HepG2 (cell line): ENCODE measurements around the gene CAST. TPM values are rescaled to one million over a fixed set of nuclear protein-coding genes. Genes with fewer than 3 reads are reported as not detected.

Experiments
- BHLHE40 ChIP-seq: IDR thresholded peaks from 2 replicates; pipeline ENCODE4 v1.6.1; 2011; ENCODE audit warnings: low read length, improper control_type of control experiment
- EP300 ChIP-seq, 3 experiments: sonication (generic) in 1 of 3; formaldehyde crosslinking in 1 of 3; IDR thresholded peaks; 2 replicates each; pipeline versions ENCODE4 v1.5.1 to v1.6.1; 2011 to 2020; ENCODE audit warnings: low read depth in 2 of 3, low read length in 2 of 3, borderline replicate concordance in 1 of 3, improper control_type of control experiment in 1 of 3, mild to moderate bottlenecking in 1 of 3, missing genetic modification reagents in 1 of 3, moderate library complexity in 1 of 3
- FIP1L1 ChIP-seq: fragments of 200-400 bp; formaldehyde crosslinking; IDR thresholded peaks from 2 replicates; pipeline ENCODE4 v1.6.1; 2018; ENCODE audit warnings: low read depth, mild to moderate bottlenecking, low read length, moderate library complexity, borderline replicate concordance; ENCODE audit not compliant: insufficient read depth
- HDAC2 ChIP-seq: sonication (generic); formaldehyde crosslinking; IDR thresholded peaks from 2 replicates; pipeline ENCODE4 v1.4.0; 2020; ENCODE audit warnings: missing genetic modification reagents
- HNRNPL ChIP-seq: fragments of 200-400 bp; formaldehyde crosslinking; IDR thresholded peaks from 2 replicates; pipeline ENCODE4 v1.6.1; 2017; ENCODE audit warnings: mild to moderate bottlenecking, low read depth, low read length
- HOXA3 ChIP-seq: sonication (generic); formaldehyde crosslinking; IDR thresholded peaks from 2 replicates; pipeline ENCODE4 v1.5.0; 2020; ENCODE audit warnings: missing genetic modification reagents
- KLF9 ChIP-seq: IDR thresholded peaks from 2 replicates; pipeline ENCODE4 v1.6.1; 2016; ENCODE audit warnings: low read depth
- NFAT5 ChIP-seq: sonication (generic); formaldehyde crosslinking; IDR thresholded peaks from 2 replicates; pipeline ENCODE4 v1.4.0; 2020; ENCODE audit warnings: missing genetic modification reagents
- RCOR2 ChIP-seq: IDR thresholded peaks from 2 replicates; pipeline ENCODE4 v1.6.1; 2016; ENCODE audit warnings: missing biosample characterization, missing genetic modification reagents
- ZMYM4 ChIP-seq: sonication (generic); formaldehyde crosslinking; IDR thresholded peaks from 2 replicates; pipeline ENCODE4 v1.8.1; 2023; ENCODE audit warnings: mild to moderate bottlenecking, missing genetic modification reagents
- ZNF121 ChIP-seq: sonication (generic); formaldehyde crosslinking; IDR thresholded peaks from 2 replicates; pipeline ENCODE4 v1.5.0; 2020; ENCODE audit warnings: mild to moderate bottlenecking, missing genetic modification reagents
- ZNF230 ChIP-seq: sonication (generic); formaldehyde crosslinking; IDR thresholded peaks from 2 replicates; pipeline ENCODE4 v1.4.0; 2020; ENCODE audit warnings: mild to moderate bottlenecking, missing genetic modification reagents
- ZNF263 ChIP-seq: sonication (generic); formaldehyde crosslinking; IDR thresholded peaks from 2 replicates; pipeline ENCODE4 v1.4.0; 2020; ENCODE audit warnings: missing genetic modification reagents
- ZNF570 ChIP-seq: sonication (generic); formaldehyde crosslinking; IDR thresholded peaks from 2 replicates; pipeline ENCODE4 v1.4.0; 2020; ENCODE audit warnings: mild to moderate bottlenecking, missing genetic modification reagents, borderline replicate concordance
- ZNF709 ChIP-seq: sonication (generic); formaldehyde crosslinking; IDR thresholded peaks from 2 replicates; pipeline ENCODE4 v1.5.0; 2020; ENCODE audit warnings: mild to moderate bottlenecking, missing genetic modification reagents
- ZNF737 ChIP-seq: sonication (generic); formaldehyde crosslinking; IDR thresholded peaks from 2 replicates; pipeline ENCODE4 v1.5.0; 2020; ENCODE audit warnings: missing genetic modification reagents, mild to moderate bottlenecking, borderline replicate concordance
- ZNF83 ChIP-seq: sonication (generic); formaldehyde crosslinking; IDR thresholded peaks from 2 replicates; pipeline ENCODE4 v1.4.0; 2020; ENCODE audit warnings: missing genetic modification reagents, mild to moderate bottlenecking, borderline replicate concordance
- ZXDC ChIP-seq: sonication (generic); formaldehyde crosslinking; IDR thresholded peaks from 2 replicates; pipeline ENCODE4 v1.5.0; 2020; ENCODE audit warnings: mild to moderate bottlenecking, missing genetic modification reagents
- polyA plus RNA-seq, 8 experiments: library from polyadenylated mRNA; depleted of rRNA in 3 of 8; stranded (reverse) in 7 of 8; unstranded in 1 of 8; fragments of >200 nt; fragmentation: Illumina TruSeq in 4 of 8; extraction: Trizol in 4 of 8; gene quantifications; 2 replicates each; pipeline versions ENCODE4 v1.2.1 to v1.2.3, GENCODE V29; 2011 to 2016; ENCODE audit warnings: low read depth in 4 of 8, missing spikeins in 1 of 8, mixed read lengths in 1 of 8; ENCODE audit not compliant: insufficient read depth in 1 of 8
- total RNA-seq, 5 experiments: library from RNA; depleted of rRNA; stranded (reverse); fragments of >200 nt; fragmentation: Illumina TruSeq; extraction: Trizol; gene quantifications; 2 replicates each; pipeline ENCODE4 v1.2.3, GENCODE V29; 2016; ENCODE audit warnings: low read depth in 1 of 5
- TF ChIP-seq, protein P1 (sequence below): sonication (generic); formaldehyde crosslinking; IDR thresholded peaks from 2 replicates; pipeline ENCODE4 v1.8.0; 2022; ENCODE audit warnings: mild to moderate bottlenecking, missing genetic modification reagents; ENCODE audit not compliant: insufficient replicate concordance
- TF ChIP-seq, protein P2 (sequence below): IDR thresholded peaks from 2 replicates; pipeline ENCODE4 v1.6.1; 2018; ENCODE audit warnings: missing genetic modification reagents

Gene CAST
- total and polyA plus RNA-seq, 2 of the 13 experiments (the other 11 are each of a cell fraction or from before 2014, with no cell fraction given), result 42.1 to 67.6 TPM

DNA sequence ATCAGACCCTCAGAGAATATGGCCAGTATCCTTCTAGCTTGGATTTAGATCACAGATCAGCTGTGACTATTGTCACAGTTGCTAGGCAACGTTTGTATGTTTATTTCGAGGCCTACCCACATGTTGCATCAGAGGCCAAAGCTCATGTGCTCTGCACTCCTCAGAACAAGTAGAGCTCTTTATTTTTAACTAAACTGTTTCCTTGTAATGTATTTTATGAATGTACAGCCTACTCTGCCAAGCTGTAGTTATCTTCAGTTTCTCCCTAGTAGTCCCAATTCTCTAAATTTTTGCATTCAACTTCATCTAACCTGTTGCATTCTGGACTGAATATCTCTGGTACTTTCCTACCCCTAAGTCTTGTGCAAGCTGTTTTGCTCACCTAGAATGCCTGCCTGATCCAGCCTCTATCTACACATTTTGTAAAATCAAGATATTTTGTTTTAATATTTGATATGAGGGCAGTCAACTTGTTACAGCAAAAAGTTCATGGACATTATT is 52.8 kb downstream of the CAST start (continued):
- TF ChIP-seq EP300 (IDR thresholded peaks at IDR 0.05; ENCODE audit: low read depth in 2 of 2, low read length in 2 of 2), result peak; percentile 83 to 94
- peak; percentile 71; the same call in 1 of the 2 replicates for TF ChIP-seq EP300 (CRISPR knock-in tag; IDR thresholded peaks at IDR 0.05; ENCODE audit: borderline replicate concordance)
- TF ChIP-seq ZNF737 (CRISPR knock-in tag), result no peak
- TF ChIP-seq ZXDC, result no peak
- TF ChIP-seq FIP1L1, result no peak
- TF ChIP-seq HDAC2 (CRISPR knock-in tag), result peak; percentile 83
- TF ChIP-seq, protein P1, sequence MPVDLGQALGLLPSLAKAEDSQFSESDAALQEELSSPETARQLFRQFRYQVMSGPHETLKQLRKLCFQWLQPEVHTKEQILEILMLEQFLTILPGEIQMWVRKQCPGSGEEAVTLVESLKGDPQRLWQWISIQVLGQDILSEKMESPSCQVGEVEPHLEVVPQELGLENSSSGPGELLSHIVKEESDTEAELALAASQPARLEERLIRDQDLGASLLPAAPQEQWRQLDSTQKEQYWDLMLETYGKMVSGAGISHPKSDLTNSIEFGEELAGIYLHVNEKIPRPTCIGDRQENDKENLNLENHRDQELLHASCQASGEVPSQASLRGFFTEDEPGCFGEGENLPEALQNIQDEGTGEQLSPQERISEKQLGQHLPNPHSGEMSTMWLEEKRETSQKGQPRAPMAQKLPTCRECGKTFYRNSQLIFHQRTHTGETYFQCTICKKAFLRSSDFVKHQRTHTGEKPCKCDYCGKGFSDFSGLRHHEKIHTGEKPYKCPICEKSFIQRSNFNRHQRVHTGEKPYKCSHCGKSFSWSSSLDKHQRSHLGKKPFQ, result no peak
- TF ChIP-seq ZNF83 (CRISPR knock-in tag), result no peak
- no peak for TF ChIP-seq ZNF230 (CRISPR knock-in tag)
- peak; percentile 71 for TF ChIP-seq ZMYM4 (CRISPR knock-in tag)
- TF ChIP-seq ZNF570 (CRISPR knock-in tag), result no peak
- TF ChIP-seq ZNF263, result no peak
- TF ChIP-seq ZNF709 (CRISPR knock-in tag), result no peak
- peak; percentile 55; the same call in 1 of the 2 replicates for TF ChIP-seq BHLHE40
- no peak; the same call in 1 of the 2 replicates for TF ChIP-seq KLF9 (CRISPR knock-in tag)
- TF ChIP-seq, protein P2, sequence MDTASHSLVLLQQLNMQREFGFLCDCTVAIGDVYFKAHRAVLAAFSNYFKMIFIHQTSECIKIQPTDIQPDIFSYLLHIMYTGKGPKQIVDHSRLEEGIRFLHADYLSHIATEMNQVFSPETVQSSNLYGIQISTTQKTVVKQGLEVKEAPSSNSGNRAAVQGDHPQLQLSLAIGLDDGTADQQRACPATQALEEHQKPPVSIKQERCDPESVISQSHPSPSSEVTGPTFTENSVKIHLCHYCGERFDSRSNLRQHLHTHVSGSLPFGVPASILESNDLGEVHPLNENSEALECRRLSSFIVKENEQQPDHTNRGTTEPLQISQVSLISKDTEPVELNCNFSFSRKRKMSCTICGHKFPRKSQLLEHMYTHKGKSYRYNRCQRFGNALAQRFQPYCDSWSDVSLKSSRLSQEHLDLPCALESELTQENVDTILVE (CRISPR knock-in tag), result peak; percentile 84
- no peak for TF ChIP-seq HOXA3
- peak; percentile 62 for TF ChIP-seq RCOR2 (CRISPR knock-in tag)
- TF ChIP-seq NFAT5 (CRISPR knock-in tag), result no peak
- TF ChIP-seq HNRNPL, result no peak
- no peak for TF ChIP-seq ZNF121 (CRISPR knock-in tag)
